GM10266 (cell line): ENCODE results near the gene SMKR1.

Source experiments
- DNase-seq: peaks from one replicate; pipeline ENCODE4 v3.0.0; 2012; ENCODE audit errors: extremely low spot score
- CTCF ChIP-seq: IDR thresholded peaks from 2 replicates; pipeline ENCODE4 v1.5.1; 2012; ENCODE audit warnings: mild to moderate bottlenecking, low read depth; ENCODE audit not compliant: control insufficient read depth, insufficient read depth; ENCODE audit errors: missing control alignments

The SMKR1 gene

DNA sequence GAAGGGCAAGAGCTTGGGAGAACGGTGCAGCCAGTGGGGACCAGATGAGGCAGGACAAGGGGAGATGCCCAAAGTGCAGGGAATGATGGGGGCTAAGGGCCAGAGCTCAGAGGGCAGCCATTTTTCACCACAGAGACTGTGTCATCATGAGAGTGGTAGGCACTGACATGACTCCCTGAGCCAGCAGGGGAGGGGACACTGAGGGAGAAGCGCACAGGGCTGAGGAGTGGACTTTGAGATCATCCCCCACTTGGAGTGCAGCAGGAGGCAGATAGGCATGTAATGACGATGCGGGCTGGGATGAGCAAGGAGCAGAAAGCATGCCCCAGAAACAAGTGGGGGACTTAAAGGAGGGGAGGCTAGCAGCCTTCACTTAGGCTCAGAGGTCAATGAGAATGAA lies 5.2 kb upstream of the SMKR1 start:
- TF ChIP-seq CTCF: no peak
- no peak for DNase-seq

- TF ChIP-seq CTCF: no peak
- DNase-seq: no peak
These were observed 4.3 kb upstream of the SMKR1 start for GRCh38 chr7:129498021-129498420.

- no peak for DNase-seq
These were observed 2.3 kb upstream of the SMKR1 start for GRCh38 chr7:129499999-129500398.

GRCh38 chr7:129502708-129503685 lies 666 bp downstream of the SMKR1 start:
- no peak for DNase-seq

More at GRCh38 chr7:129499999-129500398, 2.3 kb upstream of the SMKR1 start:
- TF ChIP-seq CTCF: no peak

DNA sequence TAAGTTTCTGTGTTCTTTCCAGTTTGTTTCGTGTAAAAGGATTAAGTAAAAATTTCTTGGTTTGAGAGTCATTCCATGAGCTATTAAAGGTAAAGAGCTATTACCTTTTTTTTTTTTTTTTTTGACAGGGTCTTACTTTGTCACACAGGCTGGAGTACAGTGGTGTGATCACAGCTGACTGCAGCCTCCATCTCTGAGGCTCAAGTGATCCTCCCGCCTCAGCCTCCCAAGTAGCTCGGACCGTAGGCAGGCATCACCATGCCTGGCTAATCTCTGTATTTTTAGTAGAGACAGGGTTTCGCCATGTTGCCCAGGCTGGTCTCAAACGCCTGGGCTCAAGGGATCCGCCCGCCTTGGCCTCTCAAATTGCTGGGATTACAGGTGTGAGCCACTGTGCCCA lies 1.4 kb downstream of the SMKR1 start:
- no peak for TF ChIP-seq CTCF
- no peak for DNase-seq

More at GRCh38 chr7:129502708-129503685, 666 bp downstream of the SMKR1 start:
- peak; percentile 18 for TF ChIP-seq CTCF

DNA sequence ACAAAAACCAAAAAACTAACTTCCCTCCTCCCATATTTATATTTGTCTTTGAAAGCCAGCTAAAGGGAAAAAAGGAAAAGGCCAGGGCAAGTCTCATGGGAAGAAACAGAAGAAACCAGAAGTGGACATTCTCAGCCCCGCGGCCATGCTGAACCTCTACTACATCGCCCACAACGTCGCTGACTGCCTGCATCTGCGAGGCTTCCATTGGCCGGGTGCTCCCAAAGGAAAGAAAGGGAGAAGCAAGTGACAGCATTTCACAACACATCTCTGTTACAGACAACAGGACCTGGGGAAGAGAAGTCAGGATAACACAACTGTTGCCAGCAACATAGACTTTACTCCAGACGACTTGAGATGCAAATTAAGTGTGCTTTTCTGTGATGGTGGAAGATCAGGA lies 9.9 kb downstream of the SMKR1 start:
- TF ChIP-seq CTCF: no peak

DNA sequence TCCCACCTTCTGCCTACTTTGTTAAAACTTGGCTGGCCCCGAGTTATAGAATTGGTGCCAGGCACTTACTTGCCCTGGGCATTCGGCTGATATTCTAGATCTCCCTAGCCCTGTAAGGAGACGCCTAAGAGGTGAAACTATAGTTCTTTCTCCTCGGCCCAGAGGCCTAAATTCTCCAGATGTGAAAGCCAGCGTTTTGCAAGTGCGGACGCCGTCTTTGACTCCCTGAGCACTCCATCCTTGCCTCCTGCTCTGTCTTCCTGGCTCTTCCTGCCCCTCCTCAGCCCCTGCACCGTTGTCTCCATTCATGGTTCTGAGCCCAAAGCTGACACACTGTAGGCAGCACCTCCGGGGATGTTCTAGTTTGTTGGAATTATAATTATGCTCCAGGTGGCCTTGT lies 11.2 kb downstream of the SMKR1 start:
- no peak for DNase-seq
- no peak for TF ChIP-seq CTCF

More for the DNA sequence above, 9.9 kb downstream of the SMKR1 start:
- no peak for DNase-seq
